DMS79 treated with DMSO at 0.1 percent for 48 hours (cell line): ENCODE results near the gene CEP55.
"Not testable (repeated sequence)": the region's sequence is repeated elsewhere in the genome, so short reads cannot be mapped to it uniquely, and the experiment has no call there.

Source experiments
- DNase-seq: peaks from one replicate; lab custom pipeline; 2025; lab: John Stamatoyannopoulos, UW

The CEP55 gene

DNA sequence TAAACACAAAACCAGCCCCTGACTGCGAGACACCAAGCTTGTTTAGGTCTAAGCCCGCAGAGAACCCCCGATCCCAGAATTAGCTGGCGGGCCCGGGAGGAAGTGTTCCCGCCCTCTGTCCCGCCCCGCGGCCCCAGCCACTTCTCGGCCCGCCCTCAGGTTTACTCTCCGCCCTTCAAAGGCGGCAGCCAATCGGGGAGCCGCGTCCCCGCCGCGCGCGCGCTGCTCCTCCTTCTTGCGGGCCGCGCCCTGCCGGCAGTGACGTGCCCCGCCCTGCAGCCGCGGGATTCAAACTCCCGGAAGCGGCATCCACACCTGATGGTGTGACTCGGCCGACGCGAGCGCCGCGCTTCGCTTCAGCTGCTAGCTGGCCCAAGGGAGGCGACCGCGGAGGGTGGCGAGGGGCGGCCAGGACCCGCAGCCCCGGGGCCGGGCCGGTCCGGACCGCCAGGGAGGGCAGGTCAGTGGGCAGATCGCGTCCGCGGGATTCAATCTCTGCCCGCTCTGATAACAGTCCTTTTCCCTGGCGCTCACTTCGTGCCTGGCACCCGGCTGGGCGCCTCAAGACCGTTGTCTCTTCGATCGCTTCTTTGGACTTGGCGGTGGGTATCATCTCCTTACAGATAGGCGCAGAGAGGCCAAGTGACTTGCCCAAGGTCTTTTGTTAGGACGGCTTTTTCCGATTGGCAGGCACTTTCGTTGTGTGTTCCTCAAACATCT is at the start of gene CEP55:
Gene CEP55, plus strand, starts transcription at position 291 of the 720 bp plus-strand sequence. CDS start 3,440 bp downstream, outside the sequence.
- peak; percentile 67 for DNase-seq

GRCh38 chr10:93447019-93447418 is 49.4 kb upstream of the CEP55 start:
- DNase-seq: no peak

- DNase-seq: no peak
These were observed 48.4 kb upstream of the CEP55 start for GRCh38 chr10:93447970-93448369.

GRCh38 chr10:93451244-93451947 is 45.0 kb upstream of the CEP55 start:
- DNase-seq: no peak

DNA sequence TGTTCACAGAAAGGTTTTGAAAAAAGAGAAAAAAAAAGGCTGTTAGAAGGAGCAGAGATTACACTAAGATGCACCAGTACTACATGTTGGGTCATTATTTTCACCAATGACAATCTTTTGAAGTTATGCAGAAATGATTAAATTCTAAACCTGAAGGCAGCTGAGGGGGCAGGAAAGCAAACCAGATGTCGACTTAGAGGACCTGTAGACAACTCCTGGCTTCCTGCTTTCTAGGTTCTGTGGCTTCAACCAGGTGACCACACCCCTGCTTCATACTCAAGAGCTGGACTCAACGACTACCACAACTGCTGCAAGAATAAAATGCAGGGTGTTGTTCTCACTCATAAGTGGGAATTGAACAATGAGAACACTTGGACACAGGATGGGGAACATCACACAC is 44.3 kb upstream of the CEP55 start:
- DNase-seq: no peak

DNA sequence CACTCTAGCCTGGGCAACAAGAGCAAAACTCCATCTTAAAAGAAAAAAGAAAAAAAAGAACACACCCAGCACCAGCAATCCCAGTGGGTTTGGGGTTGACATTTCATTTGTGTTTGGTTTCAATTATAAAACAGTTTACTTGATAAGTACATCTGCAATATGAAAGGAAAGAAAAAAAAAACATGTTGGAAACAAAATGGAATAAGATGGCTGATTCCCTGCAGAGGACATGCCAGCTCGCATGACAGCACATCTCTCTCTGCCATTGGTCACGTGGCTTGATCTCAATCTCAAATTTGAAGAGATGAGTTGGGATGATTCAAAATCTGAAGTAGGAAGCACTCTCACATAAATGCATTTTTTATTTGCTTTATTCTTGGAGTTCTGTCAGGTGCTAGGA is 42.3 kb upstream of the CEP55 start:
- DNase-seq: no peak

- no peak for DNase-seq
These were observed 41.7 kb upstream of the CEP55 start for GRCh38 chr10:93454736-93455135.

- DNase-seq: no peak
These were observed 39.9 kb upstream of the CEP55 start for GRCh38 chr10:93456480-93456879.

GRCh38 chr10:93457511-93457910 is 38.9 kb upstream of the CEP55 start:
- DNase-seq: no peak

DNA sequence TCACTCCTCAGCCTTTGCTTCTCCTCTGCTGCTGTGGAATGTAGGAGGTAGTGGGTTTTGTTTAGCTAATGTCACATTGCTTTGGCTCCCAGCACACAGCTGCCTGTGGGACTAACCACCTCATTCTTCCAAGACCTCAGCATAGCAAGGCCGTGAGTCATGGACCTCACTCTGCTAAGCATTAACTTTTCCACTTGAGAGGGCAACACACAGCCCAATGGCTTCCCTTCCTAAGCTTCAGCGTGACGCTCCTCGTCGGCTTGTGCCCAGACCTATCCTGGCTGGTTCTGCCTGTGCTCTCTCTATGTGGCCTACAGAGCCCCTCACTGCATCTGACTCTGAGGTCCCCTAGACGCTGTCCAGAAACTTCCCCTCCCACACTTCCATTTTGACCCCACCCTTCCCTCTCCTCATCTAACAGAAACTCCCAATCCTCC is 37.6 kb upstream of the CEP55 start:
- DNase-seq: no peak

DNA sequence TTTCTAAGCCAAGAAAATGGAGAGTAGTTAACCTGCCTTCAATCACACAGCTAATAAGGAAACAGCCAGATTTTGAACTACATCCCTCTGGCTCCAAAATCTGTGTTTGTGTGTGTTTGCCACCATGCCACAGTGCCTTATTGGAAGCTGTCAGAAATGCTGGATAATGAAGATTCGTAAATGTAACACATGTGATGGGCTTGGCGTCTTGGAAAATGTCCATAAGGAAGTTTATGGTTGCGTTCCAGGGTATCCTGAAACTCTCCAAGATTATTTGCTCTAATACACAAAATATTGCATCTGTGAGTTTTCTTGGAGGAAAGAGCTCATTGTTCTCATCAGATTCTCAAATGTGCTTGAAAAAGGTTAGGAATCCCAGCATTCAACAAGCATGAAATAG is 36.9 kb upstream of the CEP55 start:
- DNase-seq: no peak

DNA sequence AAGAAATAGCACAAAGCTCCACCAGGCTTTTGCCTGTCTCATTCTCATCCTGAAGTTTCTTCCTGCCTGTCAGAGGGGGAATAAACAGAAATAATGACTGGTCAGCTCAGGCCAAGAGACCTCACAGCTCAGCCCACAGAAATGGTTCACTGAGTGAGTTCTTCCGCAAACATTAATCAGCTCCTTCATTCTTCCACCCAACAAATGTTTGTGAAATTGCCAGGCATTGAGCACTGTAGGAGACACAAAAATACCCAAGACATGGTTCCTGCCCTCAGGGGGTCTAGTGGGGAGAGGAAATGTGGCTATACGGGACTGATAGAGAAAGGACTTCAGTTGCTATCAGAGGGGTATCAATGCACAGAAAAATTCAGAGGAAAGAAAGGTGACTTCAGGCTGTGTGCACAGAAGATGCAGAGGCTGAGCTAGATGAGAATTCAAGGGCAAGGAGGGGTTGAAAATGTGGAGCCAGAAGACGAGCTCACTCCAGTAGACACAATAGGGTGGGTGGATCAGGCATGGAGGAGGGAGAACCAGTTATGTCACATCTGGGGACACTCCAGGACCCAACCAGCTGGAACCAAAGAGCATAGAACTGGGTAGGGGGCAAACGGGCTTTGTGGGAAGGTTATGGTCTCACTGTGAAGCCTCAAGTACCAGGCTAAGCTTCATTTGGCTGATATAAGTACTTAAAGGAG is 35.2 kb upstream of the CEP55 start:
- peak; percentile 95 for DNase-seq

- DNase-seq: peak; percentile 95
These were observed 34.6 kb upstream of the CEP55 start for GRCh38 chr10:93461807-93462178.

DNA sequence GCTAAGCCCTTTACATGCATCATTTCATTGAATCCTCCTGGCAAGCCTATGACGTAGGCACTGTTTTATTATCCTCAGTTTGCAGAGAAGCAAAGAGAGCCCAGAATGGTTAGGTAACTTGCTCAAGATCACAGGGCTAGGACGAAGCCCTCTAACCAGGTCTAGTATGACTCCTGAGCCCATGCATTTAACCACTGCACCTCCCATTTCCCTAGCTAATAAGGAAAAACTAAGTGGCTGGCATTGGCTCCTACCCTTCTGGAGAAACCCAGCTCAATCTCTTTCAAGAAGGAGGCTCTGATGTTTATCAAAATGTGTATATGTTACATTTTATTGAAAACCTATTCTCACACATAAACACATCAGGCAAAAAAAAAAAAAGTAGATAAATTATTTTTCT is 34.0 kb upstream of the CEP55 start:
- no peak for DNase-seq

GRCh38 chr10:93462881-93463280 is 33.5 kb upstream of the CEP55 start:
- DNase-seq: no peak

- DNase-seq: no peak
These were observed 32.5 kb upstream of the CEP55 start for GRCh38 chr10:93463723-93464476.

DNA sequence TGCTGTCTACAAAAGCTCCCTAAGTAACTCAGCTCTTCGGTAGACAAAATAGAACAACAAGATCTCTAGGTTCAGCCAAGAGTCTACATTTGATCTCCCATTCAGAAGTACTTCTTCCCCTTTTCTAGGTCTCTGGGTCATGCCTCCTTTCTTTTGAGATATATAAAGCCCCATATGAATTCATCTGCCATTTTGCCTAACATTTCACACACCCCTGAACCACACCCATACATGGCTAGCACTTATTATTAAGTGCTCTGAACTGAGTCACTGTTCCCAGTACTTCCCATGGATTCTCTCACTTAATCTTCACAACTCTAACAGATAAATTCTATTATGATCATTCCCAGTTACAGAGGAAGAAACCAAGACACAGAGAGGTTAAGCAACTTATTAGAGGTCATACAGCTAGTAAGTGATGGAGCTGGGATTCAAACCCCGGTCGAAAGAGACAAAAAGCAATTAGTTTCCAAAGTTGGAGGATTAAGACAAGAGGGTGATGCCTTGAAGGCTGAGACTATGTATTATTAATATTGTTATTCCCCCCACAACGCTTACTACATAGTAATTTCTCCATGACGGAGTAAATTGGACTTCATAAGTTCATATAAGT is 31.5 kb upstream of the CEP55 start:
- no peak for DNase-seq

GRCh38 chr10:93465806-93466675 is 30.4 kb upstream of the CEP55 start:
- DNase-seq: peak; percentile 76

- not testable (repeated sequence) for DNase-seq
These were observed 28.8 kb upstream of the CEP55 start for GRCh38 chr10:93467635-93468034.

- DNase-seq: no peak
These were observed 27.8 kb upstream of the CEP55 start for GRCh38 chr10:93468461-93469213.
